AG04450 (cell line): ENCODE results near the gene HK1. TPM values are rescaled to one million over a fixed set of nuclear protein-coding genes. Genes with fewer than 3 reads are reported as not detected.

Source experiments
- CTCF ChIA-PET: fragments of 300-600, 350-600 bp; formaldehyde crosslinking; extraction: SDS; loops from one replicate; lab custom pipeline; 2022; ENCODE audit warnings: antibody characterized with exemption, inconsistent platforms; lab: Charles Lee
- POLR2A ChIA-PET: fragments of 350-600 bp; formaldehyde crosslinking; extraction: SDS; loops from one replicate; lab custom pipeline; 2021; ENCODE audit warnings: antibody characterized with exemption, inconsistent platforms; lab: Yijun Ruan, JAX
- DNase-seq: peaks from one replicate; pipeline ENCODE4 v3.0.0-alpha.2; 2011; ENCODE audit warnings: low read depth, low spot score
- H3K27ac ChIP-seq: one replicate; pipeline ENCODE4 v1.5.1; 2012; ENCODE audit warnings: low read depth, low read length, control low read depth
- H3K27me3 ChIP-seq: one replicate; pipeline ENCODE4 v1.6.0; 2012; ENCODE audit warnings: low read length; ENCODE audit not compliant: control insufficient read depth, insufficient read depth
- H3K4me3 ChIP-seq: 2 replicates; pipeline ENCODE4 v1.5.1; 2011; ENCODE audit warnings: mild to moderate bottlenecking, low read depth, low read length, control low read depth
- H3K9me3 ChIP-seq: 2 replicates; pipeline ENCODE4 v1.5.1; 2012; ENCODE audit warnings: low read length; ENCODE audit not compliant: control insufficient read depth, insufficient read depth
- polyA plus RNA-seq: library from polyadenylated mRNA; depleted of rRNA; stranded (reverse); fragments of >200 nt; gene quantifications from 2 replicates; pipeline ENCODE4 v1.2.3, GENCODE V29; 2011
- TF ChIP-seq, protein P1 (sequence below): IDR thresholded peaks from 2 replicates; pipeline ENCODE4 v1.5.1; 2011; ENCODE audit warnings: low read depth, low read length, control low read depth, inconsistent platforms

HK1 gene
- polyA plus RNA-seq, 1 experiment = 31.9 TPM

DNA sequence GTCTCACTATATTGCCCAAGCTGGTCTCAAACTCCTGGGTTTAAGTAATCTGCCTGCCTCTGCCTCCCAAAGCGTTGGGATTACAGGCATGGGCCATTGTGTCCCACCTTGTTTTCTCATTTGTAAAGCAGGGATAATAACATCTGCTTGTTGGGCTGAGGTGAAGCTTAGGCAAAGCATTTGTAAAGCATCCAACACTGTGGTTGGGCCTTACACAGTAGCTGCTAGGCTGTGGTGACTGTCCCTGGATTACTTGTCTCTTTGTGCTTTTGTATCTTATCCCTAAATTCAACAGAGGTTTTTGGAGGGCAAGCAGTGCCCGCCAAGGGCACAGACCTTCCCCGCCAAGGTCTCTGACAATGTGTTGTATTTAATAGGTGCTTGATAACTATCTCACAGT lies 43.8 kb upstream of the HK1 start:
- no peak overlapping the region for H3K4me3 ChIP-seq
- POLR2A ChIA-PET = no interaction called here
- H3K27ac ChIP-seq = no peak overlapping the region
- no peaks in the 10 kb centered on the region for H3K27me3 ChIP-seq
- TF ChIP-seq, protein P1, sequence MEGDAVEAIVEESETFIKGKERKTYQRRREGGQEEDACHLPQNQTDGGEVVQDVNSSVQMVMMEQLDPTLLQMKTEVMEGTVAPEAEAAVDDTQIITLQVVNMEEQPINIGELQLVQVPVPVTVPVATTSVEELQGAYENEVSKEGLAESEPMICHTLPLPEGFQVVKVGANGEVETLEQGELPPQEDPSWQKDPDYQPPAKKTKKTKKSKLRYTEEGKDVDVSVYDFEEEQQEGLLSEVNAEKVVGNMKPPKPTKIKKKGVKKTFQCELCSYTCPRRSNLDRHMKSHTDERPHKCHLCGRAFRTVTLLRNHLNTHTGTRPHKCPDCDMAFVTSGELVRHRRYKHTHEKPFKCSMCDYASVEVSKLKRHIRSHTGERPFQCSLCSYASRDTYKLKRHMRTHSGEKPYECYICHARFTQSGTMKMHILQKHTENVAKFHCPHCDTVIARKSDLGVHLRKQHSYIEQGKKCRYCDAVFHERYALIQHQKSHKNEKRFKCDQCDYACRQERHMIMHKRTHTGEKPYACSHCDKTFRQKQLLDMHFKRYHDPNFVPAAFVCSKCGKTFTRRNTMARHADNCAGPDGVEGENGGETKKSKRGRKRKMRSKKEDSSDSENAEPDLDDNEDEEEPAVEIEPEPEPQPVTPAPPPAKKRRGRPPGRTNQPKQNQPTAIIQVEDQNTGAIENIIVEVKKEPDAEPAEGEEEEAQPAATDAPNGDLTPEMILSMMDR = no peak
- no peaks in the 10 kb centered on the region for H3K9me3 ChIP-seq
- no peak for DNase-seq
- CTCF ChIA-PET = interaction anchor here (0.6 kb wide), 1 partner anchor 273 kb away, joined by 3 read pairs; no protein-coding TSS in a partner anchor

DNA sequence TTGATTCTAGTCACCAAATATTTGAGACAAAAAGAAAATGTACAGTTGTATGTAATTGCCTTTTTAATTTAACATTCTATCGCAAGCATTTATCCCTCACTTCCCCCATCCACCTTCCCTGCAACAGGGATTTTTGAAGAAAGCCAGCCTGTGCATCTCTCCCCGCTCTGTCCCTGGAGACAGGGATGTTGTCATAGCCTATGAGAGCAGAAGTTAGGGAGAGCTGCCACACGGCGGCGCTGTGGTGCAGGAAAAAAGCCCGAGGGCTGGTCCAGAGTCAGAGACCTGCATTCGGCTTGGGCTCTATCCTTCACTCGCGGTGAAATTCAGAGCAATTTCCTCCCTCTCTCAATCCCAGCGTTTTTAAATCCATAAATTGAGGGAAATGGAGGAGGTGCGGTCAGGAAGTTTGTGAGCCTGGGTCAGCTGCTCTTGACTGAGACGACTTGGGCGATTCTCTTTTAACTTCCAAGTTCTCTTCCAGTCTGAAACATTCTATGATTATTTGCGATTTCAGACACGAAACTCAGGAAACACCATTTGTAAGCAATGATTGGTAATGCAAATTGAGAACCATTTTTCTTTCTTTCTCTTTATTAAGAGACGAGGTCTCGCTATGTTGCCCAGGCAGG lies 40.7 kb upstream of the HK1 start:
- Histone ChIP-seq H3K4me3 (no peak overlapping the region), H3K9me3 (no peaks in the 10 kb centered on the region), H3K27ac (no peak overlapping the region), H3K27me3 (peaks cover 3% of the 10 kb centered on the region)
- peak; percentile 36 for DNase-seq
- ChIA-PET CTCF (interaction anchor here (0.6 to 6.0 kb wide), 6 partner anchors 9 to 179 kb away, joined by 3 to 84 read pairs (median 4); partner anchors contain the start of gene TACR2), POLR2A (no interaction called here)
- TF ChIP-seq, protein P1 = peak; percentile 94

DNA sequence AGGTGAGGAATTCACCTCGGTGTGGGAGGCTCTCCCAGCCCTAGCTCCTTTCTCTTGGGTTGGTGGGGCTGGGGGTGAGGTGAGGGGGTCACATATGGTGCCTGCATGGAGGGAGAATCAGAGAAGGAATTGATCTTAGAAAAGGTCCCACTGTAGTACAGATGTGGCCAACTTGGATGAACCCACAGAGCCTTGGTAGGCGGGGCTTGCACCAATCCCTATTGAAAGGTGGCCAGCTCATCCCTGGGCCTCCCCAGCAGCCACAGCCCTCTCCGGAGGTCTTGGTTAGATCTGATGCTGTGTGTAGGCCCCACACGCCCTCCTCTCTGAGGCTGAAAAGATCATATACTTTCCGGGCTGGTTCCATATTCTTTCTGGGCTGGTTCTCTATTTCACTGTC lies 39.2 kb upstream of the HK1 start:
- H3K9me3 ChIP-seq = no peaks in the 10 kb centered on the region
- H3K27ac ChIP-seq = no peak overlapping the region
- peaks cover 6% of the 10 kb centered on the region for H3K27me3 ChIP-seq
- ChIA-PET POLR2A (interaction anchor here (1.3 kb wide), 1 partner anchor 153 kb away, joined by 4 read pairs; no protein-coding TSS in a partner anchor), CTCF (interaction anchor here (0.5 to 6.0 kb wide), 10 partner anchors 8 to 270 kb away, joined by 3 to 84 read pairs (median 4); partner anchors contain the start of gene TACR2)
- TF ChIP-seq, protein P1 = no peak
- no peak for DNase-seq
- no peak overlapping the region for H3K4me3 ChIP-seq

DNA sequence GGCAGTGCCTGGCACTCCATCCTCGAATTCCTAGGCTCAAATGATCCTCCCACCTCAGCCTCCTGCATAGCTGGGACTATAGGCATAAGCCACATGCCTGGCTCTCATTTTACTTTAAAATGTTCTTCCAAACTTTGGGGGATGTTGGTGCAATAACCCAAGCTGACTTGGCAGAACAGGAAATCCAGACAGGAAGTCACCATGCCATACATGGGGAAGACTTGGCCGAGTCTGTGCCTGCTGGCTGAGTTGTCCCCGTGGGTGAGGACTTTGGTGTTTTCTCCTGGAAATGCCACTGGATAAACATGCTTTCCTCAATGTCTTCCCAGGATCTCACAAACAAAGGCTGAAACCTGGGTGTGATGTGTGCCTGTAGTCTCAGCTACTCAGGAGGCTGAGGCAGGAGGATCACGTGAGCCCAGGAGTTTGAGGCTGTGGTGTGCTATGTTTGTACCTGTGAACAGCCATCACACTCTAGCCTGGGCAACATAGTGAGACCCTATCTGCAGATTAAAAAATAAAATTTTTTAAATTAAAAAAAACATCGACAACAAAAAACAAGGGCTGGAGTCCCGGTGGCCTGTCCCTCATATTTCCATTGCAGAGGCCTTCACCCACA lies 38.4 kb upstream of the HK1 start:
- ChIA-PET POLR2A (interaction anchor here (0.6 to 1.3 kb wide), 2 partner anchors 153 to 400 kb away, joined by 4 to 5 read pairs; no protein-coding TSS in a partner anchor), CTCF (interaction anchor here (0.7 to 6.0 kb wide), 2 partner anchors 133 to 152 kb away, joined by 4 to 84 read pairs; no protein-coding TSS in a partner anchor)
- TF ChIP-seq, protein P1 = no peak
- H3K9me3 ChIP-seq = no peaks in the 10 kb centered on the region
- no peak overlapping the region for H3K27ac ChIP-seq
- no peak for DNase-seq
- peaks cover 6% of the 10 kb centered on the region for H3K27me3 ChIP-seq
- no peak overlapping the region for H3K4me3 ChIP-seq

DNA sequence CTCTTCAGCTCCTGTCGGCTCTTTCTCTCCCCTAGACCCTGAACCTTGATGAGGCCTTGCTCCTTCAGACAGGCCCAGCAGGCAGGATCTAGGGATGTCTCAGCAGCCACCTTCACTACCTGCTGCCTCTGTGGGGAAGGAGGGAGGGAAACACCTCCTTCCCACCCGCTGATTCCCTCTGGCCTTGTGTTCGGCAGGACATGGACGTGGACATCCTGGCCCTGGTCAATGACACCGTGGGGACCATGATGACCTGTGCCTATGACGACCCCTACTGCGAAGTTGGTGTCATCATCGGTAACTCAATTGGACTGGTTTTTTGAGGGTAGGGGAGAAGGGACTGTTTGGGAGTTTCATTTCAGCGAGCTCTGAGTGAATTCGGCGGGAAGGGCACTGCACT lies 37.8 kb upstream of the HK1 start:
- H3K4me3 ChIP-seq = no peak overlapping the region
- ChIA-PET CTCF (interaction anchor here (6.0 kb wide), 1 partner anchor 152 kb away, joined by 84 read pairs; no protein-coding TSS in a partner anchor), POLR2A (no interaction called here)
- peaks cover 6% of the 10 kb centered on the region for H3K27me3 ChIP-seq
- TF ChIP-seq, protein P1 = no peak
- DNase-seq = no peak
- no peak overlapping the region for H3K27ac ChIP-seq
- no peaks in the 10 kb centered on the region for H3K9me3 ChIP-seq
